HG03439 (cell line): ENCODE measurements around the gene ASIP.
"Not testable (repeated sequence)": the region's sequence is repeated elsewhere in the genome, so short reads cannot be mapped to it uniquely, and the experiment has no call there.

Experiments
- ATAC-seq: cut with Tn5 transposase; IDR thresholded peaks from one replicate; pipeline ENCODE4 v1.9.1; 2021; ENCODE audit warnings: mild to moderate bottlenecking, moderate library complexity; ENCODE audit not compliant: unreplicated experiment

ASIP gene

GRCh38 chr20:34282041-34282440, 40.8 kb downstream of the ASIP start:
- no peak for ATAC-seq

- ATAC-seq, result no peak
Measured at GRCh38 chr20:34283844-34284243, 42.6 kb downstream of the ASIP start.

DNA sequence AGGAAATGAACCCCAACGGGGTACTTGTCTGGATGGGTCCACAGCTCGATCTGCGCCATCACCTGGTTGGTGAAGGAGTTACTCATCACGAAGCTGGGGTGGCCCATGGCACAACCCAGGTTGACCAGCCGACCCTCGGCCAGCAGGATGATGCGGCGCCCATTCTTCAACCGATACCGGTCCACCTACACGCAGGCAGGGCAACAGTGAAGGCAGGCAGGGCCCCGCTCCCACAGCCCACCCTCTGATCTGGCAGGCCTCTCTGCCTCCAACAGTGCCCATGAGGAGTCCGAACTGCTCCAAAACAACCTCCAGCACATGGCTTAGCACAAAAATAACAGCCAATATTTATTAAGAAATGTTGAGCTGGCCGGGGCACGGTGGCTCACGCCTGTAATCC, 44.2 kb downstream of the ASIP start:
- ATAC-seq, result no peak

DNA sequence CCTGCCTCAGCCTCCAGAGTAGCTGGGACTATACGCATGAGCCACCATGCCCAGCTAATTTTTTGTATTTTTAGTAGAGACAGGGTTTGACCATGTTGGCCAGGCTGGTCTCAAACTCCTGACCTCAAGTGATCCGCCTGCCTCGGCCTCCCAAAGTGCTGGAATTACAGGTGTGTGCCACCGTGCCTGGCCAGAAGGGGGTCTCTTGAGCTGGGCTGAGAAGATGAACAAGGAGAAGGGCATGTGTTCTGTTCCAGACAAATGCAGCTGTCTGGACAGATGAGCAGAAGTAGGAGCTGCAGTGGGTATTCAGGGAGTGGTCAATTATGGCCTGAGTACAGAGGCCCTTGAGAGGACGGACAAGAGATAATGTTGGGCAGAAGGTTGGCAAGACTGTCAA, 46.3 kb downstream of the ASIP start:
- ATAC-seq, result not testable (repeated sequence)

GRCh38 chr20:34290471-34290870, 49.2 kb downstream of the ASIP start:
- ATAC-seq, result no peak

- ATAC-seq, result no peak
Measured at GRCh38 chr20:34292496-34292895, 51.3 kb downstream of the ASIP start.

GRCh38 chr20:34293119-34293518, 51.9 kb downstream of the ASIP start:
- no peak for ATAC-seq

DNA sequence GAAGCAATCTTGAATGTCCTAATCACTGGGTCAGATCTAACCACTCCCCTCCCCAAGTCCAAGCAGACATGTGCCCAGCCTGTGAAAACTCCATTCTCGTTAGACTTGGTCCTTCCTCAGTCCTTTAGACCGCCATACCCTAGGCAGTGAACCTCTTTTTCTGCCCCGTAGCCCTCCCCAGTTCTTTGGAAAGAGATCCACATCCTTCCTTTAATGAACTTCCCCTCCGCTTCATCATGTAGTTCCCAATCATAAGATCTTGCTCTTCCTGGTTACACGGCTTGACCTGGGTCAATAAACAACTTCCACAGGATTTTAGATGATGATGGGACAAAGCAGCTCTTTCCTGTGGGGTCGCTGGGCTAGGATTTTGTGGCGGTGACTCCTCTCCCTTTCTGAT, 52.4 kb downstream of the ASIP start:
- no peak for ATAC-seq

- ATAC-seq, result no peak
Measured at GRCh38 chr20:34294563-34294962, 53.3 kb downstream of the ASIP start.

GRCh38 chr20:34295284-34295683, 54.1 kb downstream of the ASIP start:
- no peak for ATAC-seq

- no peak for ATAC-seq
Measured at GRCh38 chr20:34296468-34296867, 55.2 kb downstream of the ASIP start.

- ATAC-seq, result not testable (repeated sequence)
Measured at GRCh38 chr20:34298294-34298784, 57.1 kb downstream of the ASIP start.

- no peak for ATAC-seq
Measured at GRCh38 chr20:34299556-34300255, 58.5 kb downstream of the ASIP start.

GRCh38 chr20:34300256-34300806, 59.1 kb downstream of the ASIP start:
- ATAC-seq, result no peak

- no peak for ATAC-seq
Measured at GRCh38 chr20:34300809-34301586, 59.8 kb downstream of the ASIP start.

DNA sequence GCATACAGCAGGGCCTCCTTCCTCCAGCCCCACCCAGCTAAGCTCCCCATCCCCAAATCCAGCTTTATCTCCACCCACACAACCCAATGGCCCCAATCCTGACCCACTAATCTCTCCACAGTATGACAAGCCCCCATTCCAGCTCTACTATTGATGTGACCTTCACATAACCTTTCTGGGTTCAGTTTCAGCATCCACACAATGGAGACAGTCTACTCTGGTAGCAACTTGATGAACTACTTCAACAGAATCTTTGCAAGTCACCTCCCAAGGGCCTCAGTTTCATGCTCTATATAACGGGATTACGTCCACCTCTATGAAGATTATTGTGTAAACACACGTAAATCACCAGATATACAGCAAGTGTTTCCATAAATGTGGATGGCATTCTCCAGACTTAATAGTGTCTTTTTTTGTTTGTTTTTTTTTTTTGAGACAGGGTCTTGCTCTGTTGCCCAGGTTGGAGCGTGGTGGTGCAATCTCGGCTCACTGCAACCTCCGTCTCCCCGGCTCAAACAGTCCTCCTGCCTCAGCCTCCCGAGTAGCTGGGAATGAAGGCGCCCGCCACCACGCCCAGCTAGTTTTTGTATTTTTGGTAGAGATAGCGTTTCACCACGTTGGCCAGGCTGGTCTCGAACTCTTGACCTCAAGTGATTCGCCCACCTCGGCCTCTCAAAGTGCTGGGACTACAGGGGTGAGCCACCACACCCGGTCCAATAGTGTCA, 60.5 kb downstream of the ASIP start:
- no peak for ATAC-seq

DNA sequence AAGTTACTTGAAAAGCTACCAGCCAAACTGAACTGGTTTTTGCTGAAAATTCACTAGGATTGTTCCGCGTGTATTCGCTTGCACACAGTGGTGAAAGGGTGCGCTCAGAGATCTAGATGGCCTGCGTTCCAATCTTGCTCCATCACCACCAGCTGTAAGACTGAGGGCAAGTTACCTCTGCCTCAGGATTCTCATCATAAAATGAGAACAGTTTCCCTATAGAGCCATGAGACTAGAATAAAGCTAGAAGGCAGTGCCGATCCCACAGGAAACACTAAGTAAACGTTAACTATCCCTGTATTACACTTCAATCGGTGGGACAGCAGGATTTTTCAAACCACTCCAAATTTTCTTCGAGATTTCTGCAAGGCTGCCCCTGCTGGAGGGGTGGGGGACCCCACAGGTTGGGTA, 61.1 kb downstream of the ASIP start:
- ATAC-seq, result no peak

- peak; percentile 86 for ATAC-seq
Measured at GRCh38 chr20:34302723-34303533, 61.7 kb downstream of the ASIP start, which contains the start of gene AHCY. AHCY (minus strand) TSS chr20:34303355; CDS start chr20:34303270, 85 bp downstream.

DNA sequence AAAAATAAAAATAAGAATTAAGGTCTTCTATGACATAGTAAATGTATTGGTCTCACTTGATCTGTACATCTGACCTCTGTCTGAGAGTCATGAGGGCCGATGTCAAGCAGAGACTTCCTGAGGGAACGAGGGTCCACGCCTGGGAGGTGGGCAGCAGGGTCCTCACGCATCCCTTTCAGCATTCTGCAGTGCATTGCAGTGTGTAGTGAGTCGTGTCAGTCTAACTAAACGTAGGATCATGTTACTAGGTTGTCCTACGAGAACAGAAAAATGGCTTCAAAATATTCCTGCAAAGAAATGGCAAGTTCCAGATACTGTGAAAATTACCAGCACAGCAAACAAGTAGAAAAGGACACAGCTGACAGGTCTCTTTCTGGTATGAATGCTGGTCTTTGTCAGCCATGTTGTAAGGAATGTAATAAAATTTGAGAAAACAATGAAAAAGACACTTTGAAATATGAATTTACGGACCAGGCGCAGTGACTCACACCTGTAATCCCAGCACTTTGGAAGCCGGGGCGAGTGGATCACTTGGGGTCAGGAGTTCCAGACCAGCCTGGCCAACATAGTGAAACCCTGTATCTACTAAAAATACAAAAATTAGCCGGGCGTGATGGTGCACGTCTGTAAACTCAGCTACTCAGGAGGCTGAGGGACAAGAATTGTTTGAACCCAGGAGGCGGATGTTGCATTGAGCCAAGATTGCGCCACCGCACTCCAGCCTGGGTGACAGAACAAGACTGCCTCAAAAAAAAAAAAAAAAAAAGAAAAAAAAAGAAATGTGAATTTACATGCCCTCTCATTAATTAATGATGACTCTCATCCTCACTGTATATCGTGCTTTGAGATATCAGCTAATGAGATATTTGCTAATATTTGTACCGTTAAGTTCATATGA, 64.4 kb downstream of the ASIP start:
- no peak for ATAC-seq
